C4-2B (cell line): ENCODE measurements around the gene TMPRSS6.

Experiments
- ZFX ChIP-seq: fragments of 450-650 bp; IDR thresholded peaks from 2 replicates; pipeline ENCODE4 v1.6.1; 2017
- TF ChIP-seq, protein P1 (sequence below): fragments of 450-650 bp; conservative IDR thresholded peaks from 2 replicates; pipeline ENCODE4 v1.5.1; 2017; ENCODE audit warnings: mild to moderate bottlenecking

- TF ChIP-seq, protein P1, sequence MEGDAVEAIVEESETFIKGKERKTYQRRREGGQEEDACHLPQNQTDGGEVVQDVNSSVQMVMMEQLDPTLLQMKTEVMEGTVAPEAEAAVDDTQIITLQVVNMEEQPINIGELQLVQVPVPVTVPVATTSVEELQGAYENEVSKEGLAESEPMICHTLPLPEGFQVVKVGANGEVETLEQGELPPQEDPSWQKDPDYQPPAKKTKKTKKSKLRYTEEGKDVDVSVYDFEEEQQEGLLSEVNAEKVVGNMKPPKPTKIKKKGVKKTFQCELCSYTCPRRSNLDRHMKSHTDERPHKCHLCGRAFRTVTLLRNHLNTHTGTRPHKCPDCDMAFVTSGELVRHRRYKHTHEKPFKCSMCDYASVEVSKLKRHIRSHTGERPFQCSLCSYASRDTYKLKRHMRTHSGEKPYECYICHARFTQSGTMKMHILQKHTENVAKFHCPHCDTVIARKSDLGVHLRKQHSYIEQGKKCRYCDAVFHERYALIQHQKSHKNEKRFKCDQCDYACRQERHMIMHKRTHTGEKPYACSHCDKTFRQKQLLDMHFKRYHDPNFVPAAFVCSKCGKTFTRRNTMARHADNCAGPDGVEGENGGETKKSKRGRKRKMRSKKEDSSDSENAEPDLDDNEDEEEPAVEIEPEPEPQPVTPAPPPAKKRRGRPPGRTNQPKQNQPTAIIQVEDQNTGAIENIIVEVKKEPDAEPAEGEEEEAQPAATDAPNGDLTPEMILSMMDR = no peak
- no peak for TF ChIP-seq ZFX
Observed at GRCh38 chr22:37137903-37138665, 28.6 kb upstream of the TMPRSS6 start.
